ENCODE measurements around the gene PCSK5. TPM values are rescaled to one million over a fixed set of nuclear protein-coding genes. Genes with fewer than 3 reads are reported as not detected.

PCSK5 gene
- total RNA-seq, 1 experiment from 2014 or later, result 7.5 TPM

- Histone ChIP-seq H3K23me2 (ENCODE audit: insufficient read length, low read depth, low read length, poor library complexity, severe bottlenecking) (no peaks in the 10 kb centered on the region), H2BK120ac (ENCODE audit: low read depth, low read length, poor library complexity, severe bottlenecking) (no peak overlapping the region), H3K27me3 (ENCODE audit: insufficient read depth, low read length) (no peaks in the 10 kb centered on the region), H3K4me1 (ENCODE audit: insufficient read depth, low read length) (no peaks in the 10 kb centered on the region; the same call in 1 of the 2 replicates), H3K4me2 (ENCODE audit: insufficient read depth, insufficient read length, low read length) (no peak overlapping the region), H2AFZ (ENCODE audit: low read length) (no peak overlapping the region), H3K9me3 (ENCODE audit: control insufficient read depth, low read depth, low read length) (no peaks in the 10 kb centered on the region), H3K4ac (ENCODE audit: low read depth, low read length) (no peak overlapping the region), H4K20me1 (ENCODE audit: control insufficient read depth, insufficient read depth, insufficient read length) (no peaks in the 10 kb centered on the region), H2BK5ac (ENCODE audit: insufficient read length, low read length) (no peak overlapping the region), H4K91ac (ENCODE audit: insufficient read length, low read depth, low read length) (no peak overlapping the region), H3K14ac (ENCODE audit: insufficient read depth, low read length) (no peak overlapping the region), H3K79me2 (ENCODE audit: insufficient read depth, low read length) (no peaks in the 10 kb centered on the region), H2BK15ac (ENCODE audit: low read depth, low read length) (no peak overlapping the region), H4K5ac (ENCODE audit: insufficient read length, low read depth, low read length) (no peak overlapping the region), H3T11ph (ENCODE audit: low read length) (no peak overlapping the region), H2BK20ac (ENCODE audit: low read depth, low read length, poor library complexity, severe bottlenecking) (no peak overlapping the region), H3K56ac (ENCODE audit: insufficient read length, low read depth, low read length) (no peak overlapping the region), H2AK5ac (ENCODE audit: insufficient read length, low read length) (no peak overlapping the region), H3K9ac (ENCODE audit: extremely low read depth, insufficient read length, low read length) (no peak overlapping the region), H2BK12ac (ENCODE audit: insufficient read length, low read depth, low read length) (no peak overlapping the region), H3K27ac (ENCODE audit: insufficient read length, low read depth, low read length) (no peak overlapping the region), H3K18ac (ENCODE audit: insufficient read length, low read depth, low read length) (no peak overlapping the region), H3K79me1 (ENCODE audit: insufficient read depth, low read depth, low read length, poor library complexity, severe bottlenecking) (no peaks in the 10 kb centered on the region), H4K8ac (replicated peaks; ENCODE audit: insufficient read length, low read depth, low read length) (no peak overlapping the region), H3K23ac (ENCODE audit: insufficient read length, low read depth, low read length) (no peak overlapping the region)
- Mint-ChIP-seq H3K27me3 (ENCODE audit: low read depth) (no peaks in the 10 kb centered on the region), H3K9me3 (0 out of 5 replicates have a peak, but pooled peaks cover 3% of the 10 kb centered on the region in 2 experiments), H3K27ac (no peak overlapping the region; a peak in 1 of 7 replicates), H3K36me3 (ENCODE audit: insufficient read depth in 1 of 3, low read depth in 3 of 3) (peaks cover 3 to 7% (median 5%) of the 10 kb centered on the region in 3 experiments; a peak in 4 of 7 replicates), H3K4me1 (peaks cover 5 to 10% of the 10 kb centered on the region in 2 experiments), H3K4me3 (no peak overlapping the region)
- TF ChIP-seq CTCF (conservative IDR thresholded peaks at IDR 0.05), result no peak
- WGBS (ENCODE audit: extremely low coverage, insufficient read length, low lambda C conversion rate), result no CpG with 5 or more reads among the region's 1 CpG
- no peak for DNase-seq
Measured at GRCh38 chr9:76086539-76086938, 196.1 kb downstream of the PCSK5 start.

Data from H9 (cell line).